K562 treated with DMSO at 1 percent for 4 hours (cell line): ENCODE data around the gene MTM1. TPM values are rescaled to one million over a fixed set of nuclear protein-coding genes. Genes with fewer than 3 reads are reported as not detected.

Source experiments
- total RNA-seq: library from RNA; unstranded; fragments of 300-600 nt; gene quantifications from 2 replicates; pipeline ENCODE4 v1.2.3, GENCODE V29; 2022; ENCODE audit not compliant: insufficient read depth

The MTM1 gene
- total RNA-seq = 6.4 and 6.6 TPM in 2 replicates

DNA sequence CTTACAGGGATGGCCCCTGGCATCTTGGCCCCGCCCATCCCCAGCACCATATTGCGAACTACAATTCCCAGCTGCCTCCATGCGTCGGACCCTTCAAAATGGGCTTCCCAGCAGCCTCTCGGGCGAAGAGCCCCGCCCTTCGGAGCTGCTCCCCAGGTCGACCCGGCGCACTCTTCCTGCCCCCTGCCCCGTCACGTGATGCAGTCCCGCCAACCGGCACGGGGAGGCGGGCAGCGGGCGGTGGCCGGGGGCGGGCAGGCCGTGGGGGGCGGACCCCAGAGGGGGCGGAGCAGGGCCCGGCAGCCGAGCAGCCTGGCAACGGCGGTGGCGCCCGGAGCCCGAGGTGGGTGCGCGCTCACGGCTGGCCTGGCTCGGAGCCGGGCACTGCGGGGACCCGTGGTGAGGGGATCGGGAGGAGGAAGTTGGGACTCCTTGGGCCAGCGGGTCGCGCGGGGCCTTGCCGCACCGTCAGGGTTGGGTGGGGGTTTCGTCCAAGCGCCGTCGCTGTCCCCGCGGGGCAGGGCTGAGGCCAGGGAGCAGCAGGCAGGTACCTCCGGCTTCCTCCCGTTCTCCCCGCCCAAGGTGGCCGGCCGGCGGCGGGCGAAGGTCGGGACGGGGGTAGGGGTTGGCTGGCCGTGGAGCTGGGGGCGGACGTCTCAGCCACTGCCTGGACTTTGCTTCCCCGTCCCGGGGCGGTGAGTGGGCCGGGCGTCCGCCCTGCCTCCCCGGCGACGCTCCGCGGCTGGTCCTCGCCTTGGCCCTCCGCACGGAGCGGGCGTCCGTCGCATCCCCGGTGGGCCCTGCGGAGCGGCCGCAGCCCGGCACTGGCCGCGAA, at the start of gene MTM1:
TSS of gene MTM1 (plus strand) at position 302 of the 835 bp plus-strand sequence. CDS start 23,994 bp downstream, outside the sequence.

DNA sequence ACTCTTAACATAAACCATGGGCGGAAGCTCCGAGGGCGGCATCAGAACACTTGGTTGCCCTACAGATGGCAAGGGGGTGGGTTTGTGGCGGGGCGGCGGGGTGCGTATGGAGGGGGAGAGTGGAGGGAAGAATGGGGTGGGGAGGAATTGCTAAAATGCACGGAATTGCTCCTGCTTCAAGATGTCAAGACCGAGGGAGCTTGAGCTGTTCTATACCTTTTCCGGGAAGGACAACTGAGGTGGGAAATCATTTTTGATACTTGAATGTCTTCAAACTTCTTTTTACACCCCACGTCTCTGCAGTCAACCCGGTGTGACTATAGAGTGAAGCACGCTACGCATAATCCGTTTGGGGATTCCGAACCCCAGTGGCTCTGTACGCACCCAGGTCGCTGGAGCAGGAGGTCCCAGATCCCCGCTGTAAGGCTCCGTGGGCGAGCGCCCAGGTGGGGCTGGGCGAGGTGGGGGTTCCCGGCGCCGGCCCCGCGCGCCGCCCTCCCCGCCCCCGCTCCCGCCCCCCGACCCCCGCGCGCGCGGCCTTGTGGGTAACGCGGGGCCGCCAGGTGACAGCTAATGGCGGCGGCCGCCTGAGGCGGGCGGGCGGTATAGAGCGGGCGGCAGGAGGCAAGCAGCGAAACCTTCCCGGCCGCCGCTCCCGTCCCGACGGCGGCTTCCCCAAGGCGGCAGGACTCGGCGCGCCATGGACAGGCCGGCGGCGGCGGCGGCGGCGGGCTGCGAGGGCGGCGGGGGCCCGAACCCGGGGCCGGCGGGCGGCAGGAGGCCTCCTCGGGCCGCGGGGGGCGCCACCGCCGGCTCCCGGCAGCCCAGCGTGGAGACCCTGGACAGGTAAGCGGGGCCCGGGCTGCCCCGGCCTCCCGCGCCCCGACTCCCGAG, 124.7 kb downstream of the MTM1 start, which contains the start of gene MTMR1:
TSS of gene MTMR1 (plus strand) at position 566 of the 894 bp plus-strand sequence. CDS start at position 701, 135 bp downstream.

Other genes with a start within 250 kb of the MTM1 start
- gene MAMLD1, start 205.3 kb upstream of the MTM1 start, total RNA-seq = not detected in 2 replicates
- 12.9 and 13.4 TPM in 2 replicates for gene MTMR1, start 124.8 kb downstream of the MTM1 start, total RNA-seq